ENCODE measurements around the gene MAGI2.
"Not testable (repeated sequence)": the region's sequence is repeated elsewhere in the genome, so short reads cannot be mapped to it uniquely, and the experiment has no call there.

MAGI2 gene

DNA sequence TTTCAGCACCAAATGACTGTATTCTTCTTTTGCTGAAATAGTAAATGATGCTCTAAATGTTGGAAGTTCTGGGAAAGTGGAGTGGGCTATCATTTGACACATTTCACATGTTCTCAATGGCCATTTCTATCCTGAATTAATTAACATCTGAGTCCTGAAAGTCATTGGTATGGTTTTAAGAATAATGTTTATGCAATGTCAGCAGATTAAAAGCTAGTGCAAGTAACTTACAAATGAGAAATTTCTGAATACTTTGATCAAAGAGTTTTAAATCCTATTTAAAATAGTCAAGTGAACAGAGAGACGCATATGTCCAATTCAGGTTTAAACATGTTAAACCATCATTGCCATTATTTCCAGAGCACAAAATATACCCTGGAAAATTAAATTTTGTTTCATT is 1146.8 kb downstream of the MAGI2 start:
- DNase-seq (ENCODE audit: low read depth, low spot score) = no peak

DNA sequence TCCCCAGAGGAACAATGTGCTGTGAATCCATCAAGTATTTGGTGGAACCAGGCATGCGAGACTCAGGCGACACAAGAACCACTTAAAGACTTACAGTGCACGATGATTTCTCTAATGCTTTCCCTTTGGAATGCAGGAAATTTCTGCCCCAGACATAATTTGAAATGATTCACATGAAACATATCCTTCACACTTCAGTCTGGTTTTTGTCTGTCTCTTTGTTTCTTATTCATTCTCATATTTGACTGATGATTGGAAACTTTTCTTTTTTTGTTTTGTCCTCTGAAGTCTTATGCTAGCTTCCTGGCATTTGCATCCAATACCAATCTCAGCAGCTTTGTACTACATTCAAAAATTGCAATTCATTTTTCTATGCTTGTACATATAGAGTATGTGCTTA is 1152.1 kb downstream of the MAGI2 start:
- DNase-seq (ENCODE audit: low read depth, low spot score) = no peak

DNA sequence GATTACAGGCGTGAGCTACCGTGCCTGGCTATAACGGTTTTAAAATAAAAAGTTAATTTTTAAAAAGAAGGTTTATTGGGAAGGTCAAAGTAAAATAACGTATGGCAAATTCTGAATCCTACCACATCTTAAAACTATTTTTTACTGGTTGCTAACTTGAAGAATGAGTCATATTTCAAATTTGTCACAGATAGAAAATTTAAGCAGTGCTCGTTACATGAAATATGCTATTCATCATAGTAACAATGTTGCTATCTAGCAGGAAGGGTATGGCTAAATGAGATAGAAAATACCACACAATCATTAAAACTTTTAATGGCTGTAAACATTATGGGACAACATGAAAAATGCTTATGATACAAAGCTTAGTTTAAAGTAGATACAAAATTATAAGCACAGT is 1154.4 kb downstream of the MAGI2 start:
- no peak for DNase-seq (ENCODE audit: low read depth, low spot score)

DNA sequence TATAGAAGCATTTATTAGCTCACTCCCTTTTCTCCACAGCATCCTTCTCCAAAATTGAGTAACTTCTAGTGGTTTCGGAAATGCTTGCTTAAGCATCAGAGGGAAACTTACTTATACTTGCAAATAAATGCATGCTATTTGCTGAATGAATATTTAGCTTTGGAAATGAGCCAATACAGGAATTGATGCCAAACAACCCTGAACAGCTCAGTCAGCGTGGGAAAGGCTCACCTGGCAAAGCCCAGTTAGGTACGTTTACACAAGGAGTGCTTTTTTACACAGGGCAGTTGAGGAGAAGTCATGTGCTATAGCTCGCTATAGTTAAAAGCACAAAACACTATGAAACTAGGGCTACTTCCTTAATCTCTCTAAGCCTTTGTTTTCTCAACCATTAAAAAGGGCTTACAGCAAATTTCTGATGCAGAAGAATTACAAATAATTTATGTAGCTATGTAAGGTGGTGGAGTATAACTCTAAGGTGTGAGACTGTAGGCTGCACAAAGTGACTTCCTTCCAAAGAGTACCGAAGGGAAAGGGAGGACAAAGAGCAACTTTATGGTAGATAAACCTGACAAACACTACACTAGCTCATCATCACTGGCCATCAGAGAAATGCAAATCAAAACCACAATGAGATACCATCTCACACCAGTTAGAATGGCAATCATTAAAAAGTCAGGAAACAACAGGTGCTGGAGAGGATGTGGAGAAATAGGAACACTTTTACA is 1156.7 kb downstream of the MAGI2 start:
- no peak for DNase-seq (ENCODE audit: low read depth, low spot score)

DNA sequence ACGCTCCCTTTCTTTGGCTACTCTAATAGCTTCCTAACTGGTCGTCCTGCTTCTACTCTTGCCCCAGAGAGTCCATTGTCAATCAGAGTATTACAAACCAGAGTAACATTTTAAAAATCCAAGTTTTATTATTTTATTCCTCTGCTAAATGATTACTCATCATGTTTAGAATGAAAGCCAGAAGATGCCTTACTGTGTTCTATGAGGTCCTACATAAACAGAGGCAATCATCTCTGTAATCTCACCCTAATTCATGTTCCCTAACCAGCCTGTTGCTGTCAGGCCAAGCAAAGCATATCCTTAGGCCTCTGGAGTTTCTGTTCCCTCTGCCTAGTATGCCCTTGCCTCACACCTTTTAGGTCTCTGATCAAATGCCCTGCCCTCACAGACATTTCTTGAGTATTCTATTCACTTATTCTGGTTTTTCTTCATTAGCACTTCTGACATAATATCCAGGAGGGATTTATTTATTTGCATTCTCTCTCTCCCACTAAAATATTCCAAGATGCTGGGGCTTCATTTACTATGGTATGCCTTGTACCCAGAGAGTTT is 1157.3 kb downstream of the MAGI2 start:
- DNase-seq (ENCODE audit: low read depth, low spot score) = no peak

DNA sequence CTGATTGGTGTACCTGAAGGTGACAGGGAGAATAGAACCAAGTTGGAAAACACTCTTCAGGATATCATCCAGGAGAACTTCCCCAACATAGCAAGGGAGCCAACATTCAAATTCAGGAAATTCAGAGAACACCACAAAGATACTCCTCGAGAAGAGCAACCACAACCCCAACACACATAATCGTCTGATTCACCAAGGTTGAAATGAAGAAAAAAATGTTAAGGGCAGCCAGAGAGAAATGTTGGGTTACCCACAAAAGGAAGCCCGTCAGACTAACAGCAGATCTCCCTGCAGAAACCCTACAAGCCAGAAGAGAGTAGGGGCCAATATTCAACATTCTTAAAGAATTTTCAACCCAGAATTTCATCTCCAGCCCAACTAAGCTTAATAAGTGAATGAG is 1164.0 kb downstream of the MAGI2 start:
- not testable (repeated sequence) for DNase-seq (ENCODE audit: low read depth, low spot score)

DNA sequence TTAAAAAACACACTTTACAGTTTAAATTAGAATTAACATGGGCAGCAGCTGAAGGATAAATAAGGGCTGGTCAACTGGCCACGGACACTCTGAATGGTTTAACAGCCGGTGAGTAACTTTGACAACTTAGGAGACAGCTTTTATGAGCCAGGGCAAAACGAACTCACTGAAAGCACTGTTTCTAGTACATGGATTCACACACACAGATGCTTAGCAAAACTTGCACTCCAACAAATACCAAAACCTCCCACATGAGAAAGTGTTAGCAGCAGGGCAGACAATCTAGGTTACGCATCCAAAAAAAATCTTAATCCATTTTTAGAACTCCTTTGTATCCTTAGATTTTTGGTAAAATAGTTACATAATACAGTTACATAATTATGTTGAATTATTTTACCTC is 1168.5 kb downstream of the MAGI2 start:
- DNase-seq (ENCODE audit: low read depth, low spot score) = no peak

DNA sequence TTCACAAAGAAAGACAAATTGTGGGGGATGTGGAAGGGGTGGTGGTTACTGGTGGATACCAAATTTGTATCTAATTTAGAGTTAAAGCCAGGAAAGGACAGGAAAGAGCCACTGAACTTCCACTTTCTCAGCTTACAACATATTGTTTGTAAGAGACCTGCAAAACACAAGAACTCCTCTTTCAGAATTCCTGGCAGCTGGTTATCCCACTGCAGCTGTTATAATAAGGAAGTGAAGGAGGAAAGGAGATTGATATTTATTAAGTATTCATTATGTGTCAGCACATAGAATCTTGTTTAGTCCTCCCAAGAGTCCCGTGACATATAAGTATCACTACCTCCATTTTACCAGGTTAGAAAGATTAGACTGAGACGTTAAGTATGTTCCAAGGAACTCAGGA is 1173.2 kb downstream of the MAGI2 start:
- no peak for DNase-seq (ENCODE audit: low read depth, low spot score)

DNA sequence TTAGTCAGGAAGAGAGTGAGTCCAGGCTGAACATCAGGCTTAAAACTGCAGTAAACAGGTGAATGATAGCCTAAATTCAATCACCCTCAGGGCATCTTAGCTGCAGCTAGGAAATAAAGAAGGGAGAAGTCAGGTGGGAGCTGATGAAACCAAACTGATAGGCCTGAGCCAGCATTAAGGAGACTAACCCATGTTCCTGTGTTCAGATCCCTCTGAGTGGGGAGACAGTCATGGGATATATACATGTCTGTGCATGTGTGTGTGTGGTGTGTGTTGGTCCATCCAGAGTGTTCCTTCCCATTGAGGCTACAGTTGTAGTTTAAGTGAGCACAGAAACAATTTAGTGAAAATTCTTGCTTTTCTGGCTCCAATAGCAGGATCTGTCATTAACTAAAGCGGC is 1174.0 kb downstream of the MAGI2 start:
- DNase-seq (ENCODE audit: low read depth, low spot score) = no peak

DNA sequence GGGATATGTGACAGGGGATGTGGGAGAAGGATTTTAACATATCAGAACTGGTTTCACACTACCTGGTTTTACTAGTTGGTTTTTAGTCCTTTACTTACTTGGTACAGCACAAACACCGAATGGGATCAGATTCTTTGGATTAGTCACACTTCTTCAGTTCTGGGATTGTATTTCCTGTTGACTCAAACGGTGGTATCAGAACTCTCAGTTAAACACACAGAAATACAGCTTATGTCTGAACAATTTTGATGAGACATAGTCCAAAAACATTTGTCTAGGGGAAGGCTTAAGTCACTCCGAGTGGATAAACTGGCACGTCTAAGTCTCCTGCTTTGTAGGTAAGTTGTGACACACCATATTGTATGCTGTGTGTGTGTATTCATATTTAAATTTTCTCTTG is 1174.4 kb downstream of the MAGI2 start:
- DNase-seq (ENCODE audit: low read depth, low spot score) = no peak

DNA sequence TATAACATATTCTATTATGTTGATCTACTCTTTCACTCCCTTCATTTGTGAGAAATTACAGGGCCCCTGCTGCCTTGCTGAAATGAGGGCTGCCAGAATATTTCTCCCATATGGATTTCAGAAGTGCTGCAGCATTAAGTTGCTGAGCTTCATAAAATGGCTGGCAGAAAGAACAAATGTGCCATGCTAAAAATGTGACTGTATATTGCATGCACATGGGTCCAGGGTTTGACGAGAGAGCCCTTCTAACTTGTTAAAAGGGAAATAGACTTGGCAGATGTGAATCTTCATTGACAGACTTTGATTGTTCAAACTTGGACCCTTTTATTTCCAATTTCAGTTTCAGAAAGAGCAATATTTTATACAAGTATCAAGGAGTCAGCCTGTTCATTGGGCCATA is 1186.3 kb downstream of the MAGI2 start:
- no peak for DNase-seq (ENCODE audit: low read depth, low spot score)

DNA sequence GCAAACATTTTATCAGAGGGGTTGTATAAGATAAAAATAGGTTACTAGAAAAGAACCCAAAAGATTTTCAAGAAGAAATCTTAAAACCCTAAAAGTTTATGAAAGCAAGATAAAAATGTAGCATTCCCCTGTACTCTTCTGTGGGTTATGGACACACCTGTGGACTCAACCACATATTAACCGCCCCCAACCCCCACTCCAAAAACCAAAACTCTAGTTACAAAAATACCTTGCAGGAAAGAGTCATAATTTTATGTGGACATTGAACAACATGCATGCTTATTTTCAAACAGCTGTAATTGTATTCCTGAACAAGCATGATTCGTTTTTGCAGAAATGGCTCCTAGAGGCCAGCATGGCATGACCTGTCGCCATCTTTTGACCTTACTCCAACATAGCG is 1188.0 kb downstream of the MAGI2 start:
- DNase-seq (ENCODE audit: low read depth, low spot score) = no peak

DNA sequence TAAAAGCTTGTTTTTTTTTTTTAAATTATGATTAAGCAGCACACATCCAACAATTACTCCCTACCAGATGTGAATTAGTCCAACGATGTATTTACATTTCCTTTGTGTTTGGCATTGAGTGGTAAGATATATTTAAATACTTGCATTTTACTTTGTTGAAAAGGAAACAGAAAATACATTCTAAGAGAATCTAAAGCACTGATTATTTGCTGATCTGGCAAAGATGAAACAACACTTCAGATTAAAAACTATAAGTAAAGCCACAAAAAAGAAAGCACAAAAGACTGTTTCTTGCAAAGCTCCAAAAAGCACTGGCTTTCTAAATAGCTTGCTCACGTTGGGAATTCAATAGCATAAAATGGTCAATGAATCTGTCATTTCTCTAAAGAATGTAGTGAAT is 1188.4 kb downstream of the MAGI2 start:
- DNase-seq (ENCODE audit: low read depth, low spot score) = no peak

DNA sequence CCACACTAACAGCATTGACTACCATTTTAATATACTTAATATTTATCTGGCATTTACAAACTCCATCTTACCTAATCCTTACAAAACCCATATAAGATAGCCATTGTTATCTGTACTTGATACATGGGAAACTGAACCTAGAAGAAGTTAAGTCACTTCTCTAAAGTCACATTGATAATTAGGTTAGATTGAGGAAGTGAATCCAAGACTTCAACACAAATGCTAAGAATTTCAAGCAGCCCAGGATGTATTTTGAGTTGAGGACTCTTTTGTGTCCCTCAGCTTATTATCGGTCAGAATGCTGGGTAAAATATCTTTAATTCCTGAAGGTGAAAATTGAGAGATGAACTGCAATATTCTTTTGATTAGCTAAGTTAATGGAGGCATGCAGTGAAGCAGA is 1189.4 kb downstream of the MAGI2 start:
- DNase-seq (ENCODE audit: low read depth, low spot score) = no peak

DNA sequence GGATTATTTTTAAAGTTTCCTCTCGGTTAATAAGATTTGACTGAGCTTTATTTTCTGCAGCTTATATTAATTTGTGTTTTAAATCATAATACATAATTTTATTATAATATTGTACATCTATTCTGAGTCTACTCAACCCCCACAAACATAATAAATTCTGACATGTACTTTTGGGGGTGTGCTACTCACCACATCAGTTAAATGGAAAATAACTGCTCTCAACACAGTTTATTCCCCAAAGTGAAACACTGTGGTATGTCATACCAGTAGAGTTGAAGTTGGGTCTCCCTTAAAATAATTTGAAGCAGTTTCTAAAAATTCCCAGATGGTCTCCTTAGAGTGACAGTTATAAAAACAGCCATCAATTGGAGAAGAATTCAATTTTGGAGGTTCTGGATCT is 1191.7 kb downstream of the MAGI2 start:
- no peak for DNase-seq (ENCODE audit: low read depth, low spot score)

DNA sequence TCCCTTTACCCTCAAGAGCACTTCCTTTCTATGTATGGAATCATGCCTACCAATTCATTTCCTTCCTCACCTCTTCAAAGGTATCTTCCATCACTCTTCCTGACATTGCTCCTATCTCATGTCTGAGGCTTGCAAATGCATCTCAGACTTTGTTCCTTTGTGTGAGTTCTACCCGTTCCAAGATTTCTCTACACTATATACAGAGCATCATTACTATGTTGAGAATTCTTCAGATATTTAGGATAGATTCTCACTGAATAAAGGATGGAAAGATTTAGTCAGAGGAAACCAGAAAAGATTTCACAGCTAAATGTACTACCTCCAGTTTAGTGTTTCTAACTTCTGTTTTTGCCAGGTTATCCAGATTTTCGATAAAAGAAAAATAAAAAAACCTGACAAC is 1192.2 kb downstream of the MAGI2 start:
- DNase-seq (ENCODE audit: low read depth, low spot score) = no peak

DNA sequence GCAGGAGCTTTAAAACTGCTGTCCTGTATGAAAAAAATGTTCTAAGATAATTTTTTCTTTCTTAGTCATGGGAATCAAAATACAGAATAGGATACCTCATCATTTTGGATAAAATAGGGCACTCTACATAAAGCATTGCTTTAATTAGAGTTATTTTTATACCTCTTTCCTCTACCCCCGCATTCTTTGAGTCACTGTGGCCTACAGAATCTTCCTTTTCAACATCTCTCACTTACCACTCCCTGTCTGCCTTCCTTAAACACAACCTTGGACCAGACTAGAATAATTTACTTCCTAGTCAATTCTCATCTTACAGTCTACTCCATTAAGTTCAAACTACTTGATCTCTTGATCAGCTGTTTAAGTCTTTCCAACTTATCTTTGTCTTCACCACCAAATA is 1192.6 kb downstream of the MAGI2 start:
- DNase-seq (ENCODE audit: low read depth, low spot score) = no peak

DNA sequence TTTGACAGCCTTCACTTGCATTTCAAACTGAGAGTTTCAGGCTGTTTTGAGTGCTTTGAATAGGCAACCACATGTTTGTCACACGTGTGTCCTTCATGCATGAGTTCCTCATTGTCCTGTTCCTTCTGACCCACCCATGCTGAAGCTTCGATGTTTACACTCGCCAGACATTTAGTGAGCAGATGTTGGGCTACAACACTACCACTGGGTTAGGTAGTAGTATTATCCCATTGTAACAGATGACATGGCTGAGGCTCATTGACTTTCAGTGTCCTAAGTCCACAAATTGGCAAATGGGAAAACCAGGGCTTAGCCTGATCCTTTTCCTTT is 1198.8 kb downstream of the MAGI2 start:
- DNase-seq (ENCODE audit: low read depth, low spot score) = no peak

DNA sequence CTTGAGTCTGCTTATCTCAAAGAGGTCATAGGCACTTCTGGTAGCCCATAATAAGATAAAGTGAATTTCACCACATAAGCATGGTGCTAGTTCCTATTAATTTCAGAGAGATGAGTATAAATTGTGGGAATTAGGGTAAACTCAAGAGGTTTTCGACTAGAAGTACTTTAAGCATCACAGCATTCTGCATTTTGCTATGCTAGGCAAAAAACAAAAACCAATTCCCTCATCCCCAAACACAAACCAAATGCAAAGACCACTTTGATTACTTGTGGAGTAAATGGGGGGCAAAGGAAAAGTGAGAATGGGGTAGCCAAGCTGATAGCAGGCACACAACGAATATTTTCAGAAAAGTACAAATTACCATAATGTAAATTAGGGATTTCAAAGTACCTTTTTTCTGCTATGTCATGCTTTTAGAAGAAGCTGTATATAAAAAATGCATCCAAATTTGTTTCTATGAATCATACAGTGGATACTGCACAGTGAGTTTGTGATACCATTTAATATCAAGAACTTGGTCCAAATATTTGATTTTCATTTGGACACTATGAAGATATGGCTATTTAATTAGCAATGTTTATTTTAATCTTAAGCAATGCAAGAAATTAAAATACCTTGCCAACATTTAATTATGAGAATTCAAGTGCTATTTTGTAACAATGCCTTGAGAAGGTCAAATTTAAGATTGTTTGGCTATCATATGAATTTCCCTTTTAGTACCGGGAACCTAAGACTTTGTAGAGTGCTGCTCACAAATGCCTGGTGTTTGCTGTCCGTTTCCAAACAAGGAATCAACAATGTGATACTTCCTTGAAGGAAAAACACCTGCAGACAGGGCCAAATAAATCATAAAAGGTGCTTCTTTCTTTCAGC is 1199.4 kb downstream of the MAGI2 start:
- no peak for DNase-seq (ENCODE audit: low read depth, low spot score)

DNA sequence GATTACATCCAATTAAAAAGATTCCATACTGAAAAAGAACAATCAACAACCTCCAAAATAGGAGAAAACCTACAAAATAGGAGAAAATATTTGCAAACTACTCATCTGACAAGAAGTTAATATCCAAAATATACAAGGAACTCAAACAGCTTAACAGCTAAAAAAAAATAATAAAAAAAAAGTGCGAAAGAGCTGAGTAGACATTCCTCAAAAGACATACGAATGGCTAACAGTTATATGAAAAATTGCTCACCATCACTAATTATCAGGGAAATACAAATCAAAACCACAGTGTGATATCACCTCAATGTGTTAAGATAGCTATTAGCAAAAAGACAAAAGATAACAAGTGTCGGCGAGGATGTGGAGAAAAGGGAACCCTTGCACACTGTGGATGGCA is 1204.6 kb downstream of the MAGI2 start:
- no peak for DNase-seq (ENCODE audit: low read depth, low spot score)

DNA sequence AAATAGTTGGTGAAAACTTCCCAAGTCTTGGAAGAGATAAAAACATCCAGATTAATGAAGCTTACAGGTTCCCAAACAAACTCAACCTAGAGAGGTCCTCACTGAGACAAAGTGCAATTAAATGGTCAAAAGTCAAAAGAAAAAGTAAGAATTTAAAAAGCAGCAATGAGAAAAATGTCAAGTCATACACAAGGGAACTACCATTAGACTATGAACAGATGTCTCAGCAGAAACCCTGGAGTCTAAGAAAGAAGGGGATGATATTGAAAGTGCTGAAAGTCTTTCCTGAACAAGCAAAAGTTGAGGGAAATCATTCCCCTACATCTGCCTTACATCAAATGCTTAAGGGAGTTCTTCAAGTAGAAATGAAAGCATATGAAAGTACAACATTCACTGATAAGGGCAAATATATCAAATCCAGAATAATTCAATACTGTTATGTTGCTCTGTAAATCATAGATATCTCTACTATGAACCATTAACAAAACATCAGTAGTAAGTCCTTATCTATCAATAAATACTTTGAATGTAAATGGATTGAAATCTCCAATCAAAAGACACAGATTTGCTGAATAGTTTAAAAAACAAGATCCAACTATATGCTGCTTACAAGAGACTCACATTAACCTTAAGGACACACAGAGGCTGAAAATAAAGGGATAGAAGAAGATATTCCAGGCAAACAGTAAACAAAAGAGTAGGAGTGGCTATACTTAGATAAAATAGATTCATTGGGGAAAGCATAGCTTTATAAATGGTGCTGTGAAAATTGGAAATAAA is 1205.4 kb downstream of the MAGI2 start:
- no peak for DNase-seq (ENCODE audit: low read depth, low spot score)

DNA sequence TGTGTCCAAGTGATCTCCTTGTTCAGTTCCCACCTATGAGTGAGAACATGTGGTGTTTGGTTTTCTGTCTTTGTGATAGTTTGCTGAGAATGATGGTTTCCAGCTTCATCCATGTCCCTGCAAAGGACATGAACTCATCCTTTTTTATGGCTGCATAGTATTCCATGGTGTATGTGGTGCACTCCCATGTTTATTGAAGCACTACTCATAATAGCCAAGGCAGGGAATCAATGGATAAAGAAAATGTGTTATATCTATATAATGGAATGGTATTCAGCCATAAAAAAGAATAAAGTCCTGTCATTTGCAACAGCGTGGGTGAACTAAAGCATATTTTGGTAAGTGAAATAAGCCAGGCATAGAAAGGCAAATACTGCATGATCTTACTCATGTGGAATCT is 1213.3 kb downstream of the MAGI2 start:
- DNase-seq (ENCODE audit: low read depth, low spot score) = not testable (repeated sequence)

Measured in activated CD4-positive, CD25-positive, alpha-beta regulatory T cell treated with anti-CD3 and anti-CD28 coated beads, Interleukin-2, amount 50 U/mL, for 16 hours (primary cell).